HepG2 (cell line): ENCODE data around the gene PLSCR3. TPM values are rescaled to one million over a fixed set of nuclear protein-coding genes. Genes with fewer than 3 reads are reported as not detected.

ENCODE experiments used
- AHR ChIP-seq: IDR thresholded peaks from 2 replicates; pipeline ENCODE4 v1.6.1; 2018; ENCODE audit warnings: missing genetic modification reagents, missing compliant biosample characterization
- CTCF ChIP-seq: sonication (generic); formaldehyde crosslinking; IDR thresholded peaks from 2 replicates; pipeline ENCODE4 v1.5.0; 2020; ENCODE audit warnings: mild to moderate bottlenecking, missing genetic modification reagents, moderate library complexity
- EED ChIP-seq: sonication (generic); formaldehyde crosslinking; IDR thresholded peaks from 2 replicates; pipeline ENCODE4 v1.5.0; 2020; ENCODE audit warnings: mild to moderate bottlenecking, missing genetic modification reagents
- ERF ChIP-seq: IDR thresholded peaks from 2 replicates; pipeline ENCODE4 v1.6.1; 2018; ENCODE audit warnings: missing biosample characterization, missing genetic modification reagents
- KAT2B ChIP-seq: fragments of 150-350 bp; IDR thresholded peaks from 2 replicates; pipeline ENCODE4 v1.6.1; 2014; ENCODE audit warnings: low read depth, low read length, borderline replicate concordance
- KDM1A ChIP-seq: IDR thresholded peaks from 2 replicates; pipeline ENCODE4 v1.6.1; 2016; ENCODE audit warnings: missing compliant biosample characterization
- MLLT10 ChIP-seq: sonication (generic); formaldehyde crosslinking; IDR thresholded peaks from 2 replicates; pipeline ENCODE4 v1.4.0; 2020; ENCODE audit warnings: missing genetic modification reagents
- NR2F2 ChIP-seq: IDR thresholded peaks from 2 replicates; pipeline ENCODE4 v1.6.1; 2012; ENCODE audit warnings: low read depth, inconsistent platforms, borderline replicate concordance
- PAF1 ChIP-seq: IDR thresholded peaks from 2 replicates; pipeline ENCODE4 v1.6.1; 2016; ENCODE audit warnings: missing genetic modification reagents, missing compliant biosample characterization
- PHF8 ChIP-seq: sonication (generic); formaldehyde crosslinking; IDR thresholded peaks from 2 replicates; pipeline ENCODE4 v1.5.0; 2020; ENCODE audit warnings: missing genetic modification reagents
- RXRA ChIP-seq: sonication (generic); formaldehyde crosslinking; IDR thresholded peaks from 2 replicates; pipeline ENCODE4 v1.5.1; 2020; ENCODE audit warnings: missing genetic modification reagents
- SIN3B ChIP-seq: fragments of 150-350 bp; IDR thresholded peaks from 2 replicates; pipeline ENCODE4 v1.6.1; 2014; ENCODE audit warnings: low read length
- TAF15 ChIP-seq: fragments of 200-400 bp; formaldehyde crosslinking; IDR thresholded peaks from one replicate; pipeline ENCODE4 v1.6.1; 2018; ENCODE audit warnings: mild to moderate bottlenecking, low read depth, low read length; ENCODE audit not compliant: poor library complexity, severe bottlenecking
- TBX3 ChIP-seq: fragments of 450-650 bp; IDR thresholded peaks from 2 replicates; pipeline ENCODE4 v1.6.1; 2017; ENCODE audit warnings: antibody characterized with exemption, mild to moderate bottlenecking, inconsistent platforms, borderline replicate concordance
- TEAD3 ChIP-seq: optimal IDR thresholded peaks from 2 replicates; pipeline ENCODE3; 2016; ENCODE audit warnings: borderline replicate concordance
- TOE1 ChIP-seq: sonication (generic); formaldehyde crosslinking; IDR thresholded peaks from 2 replicates; pipeline ENCODE4 v1.4.0; 2020; ENCODE audit warnings: mild to moderate bottlenecking, missing genetic modification reagents
- UBTF ChIP-seq: sonication (generic); formaldehyde crosslinking; IDR thresholded peaks from 2 replicates; pipeline ENCODE4 v1.4.0; 2020; ENCODE audit warnings: mild to moderate bottlenecking, missing genetic modification reagents
- ZBTB20 ChIP-seq: sonication (generic); formaldehyde crosslinking; IDR thresholded peaks from 2 replicates; pipeline ENCODE4 v1.8.1; 2023; ENCODE audit warnings: missing genetic modification reagents, low read depth, mild to moderate bottlenecking, borderline replicate concordance
- ZBTB37 ChIP-seq: sonication (generic); formaldehyde crosslinking; IDR thresholded peaks from 2 replicates; pipeline ENCODE4 v1.4.0; 2020; ENCODE audit warnings: mild to moderate bottlenecking, missing genetic modification reagents
- ZBTB38 ChIP-seq: sonication (generic); formaldehyde crosslinking; IDR thresholded peaks from 2 replicates; pipeline ENCODE4 v1.5.1; 2020; ENCODE audit warnings: mild to moderate bottlenecking, missing genetic modification reagents
- ZNF101 ChIP-seq: sonication (generic); formaldehyde crosslinking; IDR thresholded peaks from 2 replicates; pipeline ENCODE4 v1.4.0; 2020; ENCODE audit warnings: mild to moderate bottlenecking, low read depth, missing genetic modification reagents, borderline replicate concordance
- ZNF562 ChIP-seq: sonication (generic); formaldehyde crosslinking; IDR thresholded peaks from 2 replicates; pipeline ENCODE4 v1.8.0; 2022; ENCODE audit warnings: missing genetic modification reagents, borderline replicate concordance
- ZNF781 ChIP-seq: sonication (generic); formaldehyde crosslinking; IDR thresholded peaks from 2 replicates; pipeline ENCODE4 v1.5.1; 2020; ENCODE audit warnings: borderline replicate concordance, mild to moderate bottlenecking, missing genetic modification reagents; ENCODE audit errors: not compliant biosample characterization
- polyA plus RNA-seq, 8 experiments: library from polyadenylated mRNA; depleted of rRNA in 3 of 8; stranded (reverse) in 7 of 8; unstranded in 1 of 8; fragments of >200 nt; fragmentation: Illumina TruSeq in 4 of 8; extraction: Trizol in 4 of 8; gene quantifications; 2 replicates each; pipeline versions ENCODE4 v1.2.1 to v1.2.3, GENCODE V29; 2011 to 2016; ENCODE audit warnings: low read depth in 4 of 8, missing spikeins in 1 of 8, mixed read lengths in 1 of 8; ENCODE audit not compliant: insufficient read depth in 1 of 8
- total RNA-seq, 5 experiments: library from RNA; depleted of rRNA; stranded (reverse); fragments of >200 nt; fragmentation: Illumina TruSeq; extraction: Trizol; gene quantifications; 2 replicates each; pipeline ENCODE4 v1.2.3, GENCODE V29; 2016; ENCODE audit warnings: low read depth in 1 of 5

The PLSCR3 gene
- total and polyA plus RNA-seq, 2 of the 13 experiments (the other 11 are each of a cell fraction or from before 2014, with no cell fraction given), result 5.6 to 6.2 TPM

- TF ChIP-seq TBX3, result no peak
- 0 out of 2 replicates have a peak, but pooled peaks have one; percentile 50 for TF ChIP-seq AHR (CRISPR knock-in tag)
- TF ChIP-seq ERF (CRISPR knock-in tag), result peak; percentile 73; the same call in 1 of the 2 replicates
- no peak for TF ChIP-seq ZNF562 (CRISPR knock-in tag)
- peak; percentile 33; the same call in 1 of the 2 replicates for TF ChIP-seq UBTF (CRISPR knock-in tag)
- TF ChIP-seq TEAD3, result peak; percentile 46
- TF ChIP-seq PHF8 (CRISPR knock-in tag), result 0 out of 2 replicates have a peak, but pooled peaks have one; percentile 32
- TF ChIP-seq ZNF101, result no peak
- no peak for TF ChIP-seq ZBTB20 (CRISPR knock-in tag)
- no peak for TF ChIP-seq SIN3B
- TF ChIP-seq MLLT10 (CRISPR knock-in tag), result no peak
- TF ChIP-seq NR2F2, result no peak
- no peak for TF ChIP-seq KAT2B
- no peak for TF ChIP-seq ZBTB37 (CRISPR knock-in tag)
- no peak for TF ChIP-seq KDM1A (CRISPR knock-in tag)
- TF ChIP-seq TOE1 (CRISPR knock-in tag), result no peak
- peak; percentile 54; the same call in 1 of the 2 replicates for TF ChIP-seq RXRA (CRISPR knock-in tag)
- TF ChIP-seq ZBTB38 (CRISPR knock-in tag), result peak; percentile 74
- TF ChIP-seq EED (CRISPR knock-in tag), result no peak
- no peak for TF ChIP-seq PAF1 (CRISPR knock-in tag)
- TF ChIP-seq ZNF781 (CRISPR knock-in tag), result no peak
- peak; percentile 99 for TF ChIP-seq CTCF
- TF ChIP-seq TAF15, result no peak
These were observed 38.2 kb downstream of the PLSCR3 start (continued) for GRCh38 chr17:7356072-7356549.
